ENCODE measurements around the gene AP1B1. TPM values are rescaled to one million over a fixed set of nuclear protein-coding genes. Genes with fewer than 3 reads are reported as not detected.

The AP1B1 gene
- polyA plus RNA-seq, 1 donor from 2014 or later, result 43.8 TPM

DNA sequence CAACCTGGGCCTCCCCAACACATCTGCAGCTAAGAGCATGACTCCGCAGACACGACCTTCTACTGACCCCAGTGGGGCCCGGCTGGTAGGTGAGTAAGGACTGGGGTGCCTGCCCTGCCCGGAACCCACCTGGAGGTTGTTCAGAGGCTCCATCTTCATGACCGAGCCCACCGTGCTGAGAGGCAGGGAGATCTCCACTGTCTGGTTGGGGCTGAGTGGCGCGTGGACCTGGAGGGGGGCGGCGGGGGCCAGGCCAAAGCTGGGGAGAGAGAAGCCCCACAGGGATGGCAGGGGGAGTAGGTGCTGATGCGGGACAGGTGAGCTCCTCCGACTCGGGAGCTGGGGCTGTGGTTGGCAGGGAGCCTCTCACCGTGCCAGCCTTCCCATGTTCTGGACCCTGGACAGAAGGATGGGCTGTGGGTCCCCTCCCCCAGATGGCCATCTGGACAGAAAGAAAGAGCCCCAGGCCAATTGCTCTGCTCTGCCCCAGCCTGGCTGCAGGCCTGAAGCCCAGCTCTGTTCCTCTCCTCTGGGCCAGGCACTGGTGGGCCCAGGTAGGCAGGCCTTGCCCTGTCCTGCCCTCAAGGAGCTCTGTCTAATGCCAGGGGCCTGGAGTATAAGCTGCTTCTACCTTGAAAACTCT lies 56.6 kb downstream of the AP1B1 start:
- TF ChIP-seq MXI1 (conservative IDR thresholded peaks at IDR 0.05; ENCODE audit: poor library complexity, severe bottlenecking) (no peak), TAF1 (IDR thresholded peaks at IDR 0.05; ENCODE audit: low read depth) (no peak), EZH2 (IDR thresholded peaks at IDR 0.05; ENCODE audit: borderline replicate concordance, insufficient read depth, low read length, poor library complexity, severe bottlenecking) (no peak), EP300 (conservative IDR thresholded peaks at IDR 0.05; ENCODE audit: poor library complexity, severe bottlenecking) (no peak), RAD21 (conservative IDR thresholded peaks at IDR 0.05) (no peak)
- Histone ChIP-seq H3K79me2 (replicated peaks; ENCODE audit: insufficient read depth, low read length) (no peaks in the 10 kb centered on the region), H3K9ac (ENCODE audit: low read length) (no peak overlapping the region)

DNA sequence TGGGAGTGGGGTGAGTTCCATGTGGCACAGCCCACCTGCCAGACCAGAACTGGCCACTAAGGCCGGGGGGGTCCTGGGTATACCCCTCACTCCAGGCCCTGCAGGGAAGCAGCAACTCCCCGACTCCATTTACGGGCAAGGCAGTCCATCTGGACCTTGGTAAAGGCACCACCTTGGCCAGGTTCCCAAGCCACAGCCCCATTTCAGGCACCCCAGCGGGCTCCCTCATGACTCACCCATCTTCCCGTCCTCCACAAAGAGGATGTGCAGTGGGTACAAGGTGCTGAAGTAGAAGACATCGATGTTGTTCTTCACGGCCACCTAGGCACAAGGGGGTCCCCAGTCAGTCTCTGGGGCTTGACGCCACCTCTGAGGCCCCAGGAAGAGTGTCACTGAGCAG lies 57.2 kb downstream of the AP1B1 start:
- Histone ChIP-seq H3K4me3 (ENCODE audit: low read length) (no peak overlapping the region), H4K20me1 (ENCODE audit: insufficient read depth) (no peaks in the 10 kb centered on the region), H2AFZ (ENCODE audit: low read depth, low read length) (no peak overlapping the region), H3K36me3 (ENCODE audit: insufficient read depth, low read length) (no peaks in the 10 kb centered on the region), H3K9me3 (ENCODE audit: low read length) (no peaks in the 10 kb centered on the region), H3K4me2 (ENCODE audit: low read length) (no peak overlapping the region), H3K9me2 (ENCODE audit: insufficient read depth, low read length) (no peaks in the 10 kb centered on the region), H3K27ac (ENCODE audit: low read length) (no peak overlapping the region), H3K79me2 (replicated peaks; ENCODE audit: insufficient read depth, low read length) (no peaks in the 10 kb centered on the region), H3K27me3 (ENCODE audit: insufficient read depth, low read depth, low read length) (no peaks in the 10 kb centered on the region), H3K9ac (ENCODE audit: low read length) (no peak overlapping the region), H3F3A (ENCODE audit: insufficient read depth, low read length, poor library complexity, severe bottlenecking) (no peaks in the 10 kb centered on the region)
- TF ChIP-seq SMC3 (conservative IDR thresholded peaks at IDR 0.05; ENCODE audit: poor library complexity) (no peak), RAD21 (conservative IDR thresholded peaks at IDR 0.05) (no peak), POLR2AphosphoS5 (IDR thresholded peaks at IDR 0.05) (no peak), TAF1 (IDR thresholded peaks at IDR 0.05; ENCODE audit: low read depth) (no peak), MXI1 (conservative IDR thresholded peaks at IDR 0.05; ENCODE audit: poor library complexity, severe bottlenecking) (no peak), EZH2 (IDR thresholded peaks at IDR 0.05; ENCODE audit: borderline replicate concordance, insufficient read depth, low read length, poor library complexity, severe bottlenecking) (no peak), EP300 (conservative IDR thresholded peaks at IDR 0.05; ENCODE audit: poor library complexity, severe bottlenecking) (no peak)
- TF ChIP-seq, protein P1, sequence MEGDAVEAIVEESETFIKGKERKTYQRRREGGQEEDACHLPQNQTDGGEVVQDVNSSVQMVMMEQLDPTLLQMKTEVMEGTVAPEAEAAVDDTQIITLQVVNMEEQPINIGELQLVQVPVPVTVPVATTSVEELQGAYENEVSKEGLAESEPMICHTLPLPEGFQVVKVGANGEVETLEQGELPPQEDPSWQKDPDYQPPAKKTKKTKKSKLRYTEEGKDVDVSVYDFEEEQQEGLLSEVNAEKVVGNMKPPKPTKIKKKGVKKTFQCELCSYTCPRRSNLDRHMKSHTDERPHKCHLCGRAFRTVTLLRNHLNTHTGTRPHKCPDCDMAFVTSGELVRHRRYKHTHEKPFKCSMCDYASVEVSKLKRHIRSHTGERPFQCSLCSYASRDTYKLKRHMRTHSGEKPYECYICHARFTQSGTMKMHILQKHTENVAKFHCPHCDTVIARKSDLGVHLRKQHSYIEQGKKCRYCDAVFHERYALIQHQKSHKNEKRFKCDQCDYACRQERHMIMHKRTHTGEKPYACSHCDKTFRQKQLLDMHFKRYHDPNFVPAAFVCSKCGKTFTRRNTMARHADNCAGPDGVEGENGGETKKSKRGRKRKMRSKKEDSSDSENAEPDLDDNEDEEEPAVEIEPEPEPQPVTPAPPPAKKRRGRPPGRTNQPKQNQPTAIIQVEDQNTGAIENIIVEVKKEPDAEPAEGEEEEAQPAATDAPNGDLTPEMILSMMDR (IDR thresholded peaks at IDR 0.05; ENCODE audit: poor library complexity, severe bottlenecking), result no peak
- TF ChIP-seq, protein P2, sequence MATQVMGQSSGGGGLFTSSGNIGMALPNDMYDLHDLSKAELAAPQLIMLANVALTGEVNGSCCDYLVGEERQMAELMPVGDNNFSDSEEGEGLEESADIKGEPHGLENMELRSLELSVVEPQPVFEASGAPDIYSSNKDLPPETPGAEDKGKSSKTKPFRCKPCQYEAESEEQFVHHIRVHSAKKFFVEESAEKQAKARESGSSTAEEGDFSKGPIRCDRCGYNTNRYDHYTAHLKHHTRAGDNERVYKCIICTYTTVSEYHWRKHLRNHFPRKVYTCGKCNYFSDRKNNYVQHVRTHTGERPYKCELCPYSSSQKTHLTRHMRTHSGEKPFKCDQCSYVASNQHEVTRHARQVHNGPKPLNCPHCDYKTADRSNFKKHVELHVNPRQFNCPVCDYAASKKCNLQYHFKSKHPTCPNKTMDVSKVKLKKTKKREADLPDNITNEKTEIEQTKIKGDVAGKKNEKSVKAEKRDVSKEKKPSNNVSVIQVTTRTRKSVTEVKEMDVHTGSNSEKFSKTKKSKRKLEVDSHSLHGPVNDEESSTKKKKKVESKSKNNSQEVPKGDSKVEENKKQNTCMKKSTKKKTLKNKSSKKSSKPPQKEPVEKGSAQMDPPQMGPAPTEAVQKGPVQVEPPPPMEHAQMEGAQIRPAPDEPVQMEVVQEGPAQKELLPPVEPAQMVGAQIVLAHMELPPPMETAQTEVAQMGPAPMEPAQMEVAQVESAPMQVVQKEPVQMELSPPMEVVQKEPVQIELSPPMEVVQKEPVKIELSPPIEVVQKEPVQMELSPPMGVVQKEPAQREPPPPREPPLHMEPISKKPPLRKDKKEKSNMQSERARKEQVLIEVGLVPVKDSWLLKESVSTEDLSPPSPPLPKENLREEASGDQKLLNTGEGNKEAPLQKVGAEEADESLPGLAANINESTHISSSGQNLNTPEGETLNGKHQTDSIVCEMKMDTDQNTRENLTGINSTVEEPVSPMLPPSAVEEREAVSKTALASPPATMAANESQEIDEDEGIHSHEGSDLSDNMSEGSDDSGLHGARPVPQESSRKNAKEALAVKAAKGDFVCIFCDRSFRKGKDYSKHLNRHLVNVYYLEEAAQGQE (IDR thresholded peaks at IDR 0.05; ENCODE audit: borderline replicate concordance), result no peak

More for the DNA sequence above, 56.6 kb downstream of the AP1B1 start:
- H3F3A ChIP-seq (ENCODE audit: insufficient read depth, low read length, poor library complexity, severe bottlenecking), result no peaks in the 10 kb centered on the region
- no peak overlapping the region for H3K27ac ChIP-seq (ENCODE audit: low read length)
- H2AFZ ChIP-seq (ENCODE audit: low read depth, low read length), result no peak overlapping the region
- no peaks in the 10 kb centered on the region for H4K20me1 ChIP-seq (ENCODE audit: insufficient read depth)
- H3K4me3 ChIP-seq (ENCODE audit: low read length), result no peak overlapping the region
- H3K9me2 ChIP-seq (ENCODE audit: insufficient read depth, low read length), result no peaks in the 10 kb centered on the region
- H3K27me3 ChIP-seq (ENCODE audit: insufficient read depth, low read depth, low read length), result no peaks in the 10 kb centered on the region
- H3K4me2 ChIP-seq (ENCODE audit: low read length), result no peak overlapping the region
- H3K36me3 ChIP-seq (ENCODE audit: insufficient read depth, low read length), result no peaks in the 10 kb centered on the region
- no peaks in the 10 kb centered on the region for H3K9me3 ChIP-seq (ENCODE audit: low read length)
